ENCODE data around the gene RPS23.

DNA sequence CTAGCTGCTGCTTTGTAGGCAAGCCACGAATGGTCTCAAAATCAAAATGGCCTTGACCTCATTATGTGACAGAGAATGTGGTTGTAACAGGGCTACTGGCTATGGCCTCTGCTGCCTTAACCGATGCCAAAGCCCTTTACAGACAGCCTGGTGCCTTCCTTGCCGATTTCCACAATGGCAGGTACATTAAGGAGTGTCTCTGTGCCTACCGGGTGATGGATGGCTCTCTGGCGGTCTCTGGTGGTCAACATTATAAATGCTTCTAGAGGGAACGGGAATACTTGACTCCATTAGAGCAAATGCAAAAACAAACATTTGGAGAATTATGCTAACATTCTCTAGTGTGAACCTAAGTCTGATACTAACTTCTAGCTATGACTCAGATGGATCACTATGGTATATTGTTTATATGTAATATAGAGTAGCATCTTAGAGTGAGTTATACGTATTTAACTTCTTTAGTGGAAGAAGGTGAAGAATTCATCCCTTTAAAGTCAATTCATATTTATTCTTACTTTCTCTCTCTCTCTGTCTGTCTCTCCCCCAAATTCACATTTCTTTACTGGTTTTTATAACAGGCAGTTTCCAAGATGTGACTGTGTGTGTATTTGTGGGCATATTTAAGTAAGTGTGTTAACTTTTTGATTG is 52.5 kb downstream of the RPS23 start:
- no peak for TF ChIP-seq POLR2A (IDR thresholded peaks at IDR 0.05)
- TF ChIP-seq, protein P1, sequence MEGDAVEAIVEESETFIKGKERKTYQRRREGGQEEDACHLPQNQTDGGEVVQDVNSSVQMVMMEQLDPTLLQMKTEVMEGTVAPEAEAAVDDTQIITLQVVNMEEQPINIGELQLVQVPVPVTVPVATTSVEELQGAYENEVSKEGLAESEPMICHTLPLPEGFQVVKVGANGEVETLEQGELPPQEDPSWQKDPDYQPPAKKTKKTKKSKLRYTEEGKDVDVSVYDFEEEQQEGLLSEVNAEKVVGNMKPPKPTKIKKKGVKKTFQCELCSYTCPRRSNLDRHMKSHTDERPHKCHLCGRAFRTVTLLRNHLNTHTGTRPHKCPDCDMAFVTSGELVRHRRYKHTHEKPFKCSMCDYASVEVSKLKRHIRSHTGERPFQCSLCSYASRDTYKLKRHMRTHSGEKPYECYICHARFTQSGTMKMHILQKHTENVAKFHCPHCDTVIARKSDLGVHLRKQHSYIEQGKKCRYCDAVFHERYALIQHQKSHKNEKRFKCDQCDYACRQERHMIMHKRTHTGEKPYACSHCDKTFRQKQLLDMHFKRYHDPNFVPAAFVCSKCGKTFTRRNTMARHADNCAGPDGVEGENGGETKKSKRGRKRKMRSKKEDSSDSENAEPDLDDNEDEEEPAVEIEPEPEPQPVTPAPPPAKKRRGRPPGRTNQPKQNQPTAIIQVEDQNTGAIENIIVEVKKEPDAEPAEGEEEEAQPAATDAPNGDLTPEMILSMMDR (IDR thresholded peaks at IDR 0.05), result peak; percentile 74 to 81 (median 79)

All from body of pancreas (tissue), 4 donors.